Gastroesophageal sphincter (tissue), 3 donors: Measurements from ENCODE around the gene CREB3.

Source experiments
- CTCF ChIP-seq, 4 experiments: fragments of 200-600 bp in 2 of 4; fragments of 450-650 bp in 2 of 4; sonication (generic) in 1 of 4; IDR thresholded peaks; one replicate each; pipeline ENCODE4 v1.5.1; 2017 to 2019; ENCODE audit warnings: antibody characterized with exemption in 4 of 4, mild to moderate bottlenecking in 2 of 4, moderate library complexity in 2 of 4
- EP300 ChIP-seq: sonication (generic); formaldehyde crosslinking; IDR thresholded peaks from one replicate; pipeline ENCODE4 v1.6.1; 2017; ENCODE audit warnings: antibody characterized with exemption, mild to moderate bottlenecking
- POLR2A ChIP-seq, 2 donors: fragments of 450-650 bp; IDR thresholded peaks; one replicate each; pipeline ENCODE4 v1.6.1; 2017; ENCODE audit warnings: antibody characterized with exemption in 2 of 2, mild to moderate bottlenecking in 2 of 2, moderate library complexity in 1 of 2
- POLR2AphosphoS5 ChIP-seq: sonication (generic); formaldehyde crosslinking; IDR thresholded peaks from one replicate; pipeline ENCODE4 v1.6.1; 2017; ENCODE audit warnings: antibody characterized with exemption

- TF ChIP-seq CTCF (IDR thresholded peaks at IDR 0.05) (no peak), POLR2A (IDR thresholded peaks at IDR 0.05) (no peak), POLR2AphosphoS5 (no peak), EP300 (no peak)
Measured at GRCh38 chr9:35730486-35730854, 2.0 kb upstream of the CREB3 start.
